ENCODE measurements around the gene GPC3. TPM values are rescaled to one million over a fixed set of nuclear protein-coding genes. Genes with fewer than 3 reads are reported as not detected.
"Not testable (repeated sequence)": the region's sequence is repeated elsewhere in the genome, so short reads cannot be mapped to it uniquely, and the experiment has no call there.

Gene GPC3
- total and polyA plus RNA-seq, 8 donors: 0.46 to 137 (median 4.4) TPM

GRCh38 chrX:133888984-133889383, 96.4 kb downstream of the GPC3 start:
- 59 to 100% (median 81%) methylated on average over 1 of the region's 1 CpG for WGBS, 5 donors
- H3K4me1 ChIP-seq: no peaks in the 10 kb centered on the region
- intact Hi-C loops (cut with DNase I; ENCODE audit: low total_unique reads): no loop called here

GRCh38 chrX:133888084-133888483, 97.3 kb downstream of the GPC3 start:
- H3K4me1 ChIP-seq; H3K36me3 ChIP-seq; DNase-seq; H3K27ac ChIP-seq; intact Hi-C loops (cut with DNase I; ENCODE audit: low total_unique reads); H3K9me3 ChIP-seq; H3K27me3 ChIP-seq; H3K4me3 ChIP-seq: not testable (repeated sequence)
- WGBS, 5 donors: 81 to 93% (median 87%) methylated on average over 3 of the region's 3 CpGs

More at GRCh38 chrX:133888984-133889383, 96.4 kb downstream of the GPC3 start:
- Histone ChIP-seq H3K27me3 (peaks cover 0 to 4% (median 0%) of the 10 kb centered on the region in 3 donors), H3K27ac (no peak overlapping the region), H3K9me3 (no peaks in the 10 kb centered on the region), H3K4me3 (no peak overlapping the region), H3K36me3 (no peaks in the 10 kb centered on the region)
- no peak for DNase-seq
- TF ChIP-seq POLR2AphosphoS5 (IDR thresholded peaks at IDR 0.05) (no peak), EP300 (IDR thresholded peaks at IDR 0.05) (no peak), POLR2A (IDR thresholded peaks at IDR 0.05) (no peak), CTCF (IDR thresholded peaks at IDR 0.05) (no peak)

GRCh38 chrX:133884430-133885394, 100.7 kb downstream of the GPC3 start:
- WGBS, 5 donors: 19 to 42% (median 26%) methylated on average over 4 of the region's 4 CpGs
- no peak for TF ChIP-seq EP300 (IDR thresholded peaks at IDR 0.05)
- TF ChIP-seq POLR2AphosphoS5 (IDR thresholded peaks at IDR 0.05): no peak
- TF ChIP-seq POLR2A (IDR thresholded peaks at IDR 0.05): no peak
- Histone ChIP-seq H3K27ac (no peak overlapping the region), H3K9me3 (no peaks in the 10 kb centered on the region), H3K27me3 (no peaks in the 10 kb centered on the region), H3K36me3 (no peaks in the 10 kb centered on the region), H3K4me1 (no peaks in the 10 kb centered on the region), H3K4me3 (no peak overlapping the region)
- DNase-seq: no peak
- intact Hi-C loops (cut with DNase I; ENCODE audit: low total_unique reads): no loop called here

- Histone ChIP-seq H3K9me3 (no peaks in the 10 kb centered on the region), H3K27me3 (no peaks in the 10 kb centered on the region), H3K4me3 (no peak overlapping the region), H3K27ac (no peak overlapping the region), H3K4me1 (no peaks in the 10 kb centered on the region), H3K36me3 (no peaks in the 10 kb centered on the region)
- DNase-seq: no peak
- WGBS, 5 donors: 52 to 76% (median 64%) methylated on average over 2 to 7 of the region's 7 CpGs
- TF ChIP-seq CTCF (IDR thresholded peaks at IDR 0.05): no peak
- intact Hi-C loops (cut with DNase I; ENCODE audit: low total_unique reads): no loop called here
Measured at GRCh38 chrX:133881893-133882292, 103.5 kb downstream of the GPC3 start.

GRCh38 chrX:133881007-133881406, 104.4 kb downstream of the GPC3 start:
- Histone ChIP-seq H3K27ac (no peak overlapping the region), H3K4me1 (no peaks in the 10 kb centered on the region), H3K9me3 (no peaks in the 10 kb centered on the region), H3K36me3 (no peaks in the 10 kb centered on the region), H3K4me3 (no peak overlapping the region), H3K27me3 (no peaks in the 10 kb centered on the region)
- 69 to 95% (median 78%) methylated on average over 4 of the region's 4 CpGs for WGBS, 5 donors
- no peak for DNase-seq
- intact Hi-C loops (cut with DNase I; ENCODE audit: low total_unique reads): no loop called here
- TF ChIP-seq CTCF (IDR thresholded peaks at IDR 0.05) (no peak), POLR2A (IDR thresholded peaks at IDR 0.05) (no peak), POLR2AphosphoS5 (IDR thresholded peaks at IDR 0.05) (no peak), EP300 (IDR thresholded peaks at IDR 0.05) (no peak)

Measured in stomach (tissue), 9 donors.